Measurements from ENCODE around the gene FAM168A.

DNA sequence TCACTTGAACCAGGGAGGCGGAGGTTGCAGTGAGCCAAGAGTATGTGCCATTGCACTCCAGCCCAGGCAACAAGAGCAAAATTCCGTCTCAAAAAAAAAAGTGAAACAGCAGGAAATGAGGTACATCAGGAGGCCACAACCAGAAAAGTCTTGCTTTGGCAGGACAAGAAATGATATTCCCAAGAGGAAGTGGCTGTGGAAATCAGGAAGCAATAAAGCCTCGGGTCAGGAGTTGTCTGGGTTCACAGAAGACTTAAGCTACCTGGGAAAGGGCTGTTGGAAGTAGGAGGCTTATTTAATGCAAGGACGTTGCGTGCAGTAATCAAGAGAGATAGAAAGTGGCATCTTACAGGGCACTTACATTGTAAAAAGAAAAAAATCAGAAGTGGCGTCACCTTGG, 231.0 kb downstream of the FAM168A start:
- TF ChIP-seq, protein P1, sequence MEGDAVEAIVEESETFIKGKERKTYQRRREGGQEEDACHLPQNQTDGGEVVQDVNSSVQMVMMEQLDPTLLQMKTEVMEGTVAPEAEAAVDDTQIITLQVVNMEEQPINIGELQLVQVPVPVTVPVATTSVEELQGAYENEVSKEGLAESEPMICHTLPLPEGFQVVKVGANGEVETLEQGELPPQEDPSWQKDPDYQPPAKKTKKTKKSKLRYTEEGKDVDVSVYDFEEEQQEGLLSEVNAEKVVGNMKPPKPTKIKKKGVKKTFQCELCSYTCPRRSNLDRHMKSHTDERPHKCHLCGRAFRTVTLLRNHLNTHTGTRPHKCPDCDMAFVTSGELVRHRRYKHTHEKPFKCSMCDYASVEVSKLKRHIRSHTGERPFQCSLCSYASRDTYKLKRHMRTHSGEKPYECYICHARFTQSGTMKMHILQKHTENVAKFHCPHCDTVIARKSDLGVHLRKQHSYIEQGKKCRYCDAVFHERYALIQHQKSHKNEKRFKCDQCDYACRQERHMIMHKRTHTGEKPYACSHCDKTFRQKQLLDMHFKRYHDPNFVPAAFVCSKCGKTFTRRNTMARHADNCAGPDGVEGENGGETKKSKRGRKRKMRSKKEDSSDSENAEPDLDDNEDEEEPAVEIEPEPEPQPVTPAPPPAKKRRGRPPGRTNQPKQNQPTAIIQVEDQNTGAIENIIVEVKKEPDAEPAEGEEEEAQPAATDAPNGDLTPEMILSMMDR (conservative IDR thresholded peaks at IDR 0.05; ENCODE audit: low read length): no peak
- no peak for TF ChIP-seq EZH2phosphoT487 (IDR thresholded peaks at IDR 0.05; ENCODE audit: borderline replicate concordance, low read depth, low read length)
